HAP-1 (cell line): ENCODE measurements around the gene RARG.
"Not testable (repeated sequence)": the region's sequence is repeated elsewhere in the genome, so short reads cannot be mapped to it uniquely, and the experiment has no call there.

ENCODE experiments used
- DNase-seq, 2 experiments: peaks; one replicate each; pipeline ENCODE4 v3.0.0-alpha.2; 2016 to 2020; ENCODE audit warnings: low spot score in 2 of 2
- H3K27me3 ChIP-seq: fragments of 250-450 bp; sonication (Bioruptor Pico); 2 replicates; pipeline ENCODE4 v1.5.1; 2020; ENCODE audit warnings: low read depth, mild to moderate bottlenecking, moderate library complexity
- H3K36me3 ChIP-seq: fragments of 250-450 bp; sonication (Bioruptor Pico); replicated peaks from 2 replicates; pipeline ENCODE4 v1.5.1; 2020; ENCODE audit warnings: mild to moderate bottlenecking
- H3K4me1 ChIP-seq: fragments of 250-450 bp; sonication (Bioruptor Pico); 2 replicates; pipeline ENCODE4 v1.5.1; 2020; ENCODE audit warnings: mild to moderate bottlenecking
- H3K4me3 ChIP-seq: fragments of 250-450 bp; sonication (Bioruptor Pico); 2 replicates; pipeline ENCODE4 v1.5.1; 2020; ENCODE audit warnings: mild to moderate bottlenecking, moderate library complexity
- H3K9me3 ChIP-seq: fragments of 250-450 bp; sonication (Bioruptor Pico); 2 replicates; pipeline ENCODE4 v1.5.1; 2020; ENCODE audit warnings: mild to moderate bottlenecking, moderate library complexity
- in situ Hi-C: fragments of 300-500 bp; cut with MboI; formaldehyde crosslinking; loops from 3 replicates; pipeline ENCODE4 v1.14.3; 2020; ENCODE audit warnings: low sequenced_read_pairs, inconsistent platforms, mixed read lengths

RARG gene

GRCh38 chr12:53214687-53215455, 17.1 kb downstream of the RARG start:
- in situ Hi-C loops = loop anchor here (5.0 kb wide), 1 partner anchor 72 kb away; no protein-coding TSS in a partner anchor
- peaks cover 33% of the 10 kb centered on the region for H3K36me3 ChIP-seq
- no peak overlapping the region for H3K4me3 ChIP-seq
- H3K9me3 ChIP-seq = no peaks in the 10 kb centered on the region; the same call in 1 of the 2 replicates
- H3K4me1 ChIP-seq = peaks cover 22% of the 10 kb centered on the region
- H3K27me3 ChIP-seq = no peaks in the 10 kb centered on the region
- no peak for DNase-seq

DNA sequence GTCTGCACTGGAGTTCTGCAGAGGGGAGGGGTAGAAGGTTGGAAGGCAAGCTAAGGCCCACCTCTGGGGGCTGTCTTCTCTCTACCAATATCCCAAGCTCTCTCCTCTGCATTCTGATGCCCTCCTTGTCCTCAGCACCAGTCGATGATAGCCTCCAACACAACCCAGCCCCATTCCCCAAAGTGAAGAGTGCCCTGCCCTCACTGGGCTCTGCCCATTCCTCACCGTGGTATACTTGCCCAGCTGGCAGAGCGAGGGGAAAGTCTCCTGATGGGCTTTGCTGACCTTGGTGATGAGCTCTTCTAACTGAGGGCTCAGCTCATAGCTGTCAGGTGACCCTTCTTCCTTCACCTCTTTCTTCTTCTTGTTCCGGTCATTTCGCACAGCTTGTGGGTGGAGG, 17.8 kb downstream of the RARG start:
- Histone ChIP-seq H3K27me3 (no peaks in the 10 kb centered on the region), H3K4me1 (peaks cover 22% of the 10 kb centered on the region), H3K4me3 (no peak overlapping the region), H3K9me3 (no peaks in the 10 kb centered on the region; the same call in 1 of the 2 replicates), H3K36me3 (peaks cover 33% of the 10 kb centered on the region)
- in situ Hi-C loops = loop anchor here (5.0 kb wide), 1 partner anchor 73 kb away; no protein-coding TSS in a partner anchor
- no peak for DNase-seq

- Histone ChIP-seq H3K4me3 (no peak overlapping the region), H3K27me3 (no peaks in the 10 kb centered on the region), H3K4me1 (peaks cover 18% of the 10 kb centered on the region), H3K36me3 (peaks cover 33% of the 10 kb centered on the region), H3K9me3 (no peaks in the 10 kb centered on the region; the same call in 1 of the 2 replicates)
- DNase-seq = peak; percentile 73 to 92
- in situ Hi-C loops = loop anchor here (5.0 kb wide), 1 partner anchor 74 kb away; no protein-coding TSS in a partner anchor
These were observed 18.7 kb downstream of the RARG start for GRCh38 chr12:53213348-53213747.

DNA sequence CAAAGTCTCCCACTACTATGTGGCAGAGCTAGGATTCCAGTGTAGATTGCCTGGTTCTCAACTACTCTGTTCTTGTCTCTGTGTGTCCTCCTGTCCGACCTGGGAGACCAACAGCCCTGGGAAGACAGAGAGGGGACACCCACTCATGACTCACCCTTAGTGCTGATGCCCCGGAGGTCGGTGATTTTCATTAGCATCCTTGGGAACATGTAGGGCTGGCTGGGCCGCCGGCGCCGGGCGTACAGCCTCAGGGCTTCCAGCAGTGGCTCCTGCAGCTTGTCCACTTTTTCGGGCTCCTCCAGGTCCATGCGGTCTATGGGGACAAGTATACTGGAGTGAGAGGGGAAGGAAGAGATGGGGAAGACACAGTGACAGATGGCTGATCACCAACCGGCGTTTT, 19.1 kb downstream of the RARG start:
- H3K36me3 ChIP-seq = peaks cover 33% of the 10 kb centered on the region
- DNase-seq = no peak
- H3K9me3 ChIP-seq = no peaks in the 10 kb centered on the region; the same call in 1 of the 2 replicates
- no peaks in the 10 kb centered on the region for H3K27me3 ChIP-seq
- H3K4me1 ChIP-seq = peaks cover 14% of the 10 kb centered on the region
- no peak overlapping the region for H3K4me3 ChIP-seq
- in situ Hi-C loops = loop anchor here (5.0 kb wide), 1 partner anchor 74 kb away; no protein-coding TSS in a partner anchor

DNA sequence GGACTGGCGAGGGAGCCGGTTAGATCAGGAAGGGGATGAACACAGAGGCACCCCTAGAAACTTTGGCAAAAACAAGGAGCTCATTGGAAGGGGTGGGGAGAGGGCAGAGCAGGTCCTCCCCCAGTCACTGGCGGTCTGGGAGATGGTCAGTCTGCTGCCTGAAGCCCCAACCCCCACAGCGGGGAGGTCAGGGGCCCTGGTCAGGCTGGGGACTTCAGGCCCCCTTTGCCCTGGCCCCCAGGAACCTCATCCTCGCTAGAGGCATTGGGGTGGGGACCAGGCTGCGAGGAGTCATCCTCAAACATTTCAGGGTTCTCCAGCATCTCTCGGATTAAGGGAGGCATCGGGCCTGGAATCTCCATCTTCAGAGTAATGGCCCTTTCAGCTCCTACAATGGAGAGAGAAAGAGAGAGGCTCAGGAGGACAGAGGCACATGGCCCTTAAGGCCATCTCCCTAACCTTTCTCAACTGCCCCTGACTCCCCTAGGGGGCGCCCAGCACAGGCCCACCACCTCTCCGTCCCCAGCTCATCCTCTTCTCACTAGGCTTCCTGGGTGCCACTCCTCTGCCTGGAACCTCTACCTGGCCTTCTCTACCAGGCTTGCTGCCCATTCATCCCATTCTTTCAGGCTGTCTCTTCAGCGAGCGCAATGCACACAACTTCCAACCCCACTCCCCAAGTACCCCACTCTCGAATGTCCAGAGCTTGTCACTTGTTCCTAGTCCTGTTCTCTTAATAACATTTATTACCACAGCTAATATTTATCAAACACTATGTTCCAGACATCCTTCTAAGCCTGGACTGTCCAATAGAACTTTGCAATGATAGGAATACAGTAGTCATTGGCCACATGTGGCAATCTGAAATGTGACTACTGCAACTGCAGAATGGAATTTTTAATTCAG, 20.3 kb downstream of the RARG start:
- Histone ChIP-seq H3K36me3 (peaks cover 33% of the 10 kb centered on the region), H3K9me3 (no peaks in the 10 kb centered on the region; the same call in 1 of the 2 replicates), H3K27me3 (no peaks in the 10 kb centered on the region), H3K4me1 (peaks cover 2% of the 10 kb centered on the region; the same call in 1 of the 2 replicates), H3K4me3 (no peak overlapping the region)
- in situ Hi-C loops = loop anchor here (5.0 kb wide), 1 partner anchor 76 kb away; no protein-coding TSS in a partner anchor
- DNase-seq = peak in 1 of 2 experiments; percentile 41

DNA sequence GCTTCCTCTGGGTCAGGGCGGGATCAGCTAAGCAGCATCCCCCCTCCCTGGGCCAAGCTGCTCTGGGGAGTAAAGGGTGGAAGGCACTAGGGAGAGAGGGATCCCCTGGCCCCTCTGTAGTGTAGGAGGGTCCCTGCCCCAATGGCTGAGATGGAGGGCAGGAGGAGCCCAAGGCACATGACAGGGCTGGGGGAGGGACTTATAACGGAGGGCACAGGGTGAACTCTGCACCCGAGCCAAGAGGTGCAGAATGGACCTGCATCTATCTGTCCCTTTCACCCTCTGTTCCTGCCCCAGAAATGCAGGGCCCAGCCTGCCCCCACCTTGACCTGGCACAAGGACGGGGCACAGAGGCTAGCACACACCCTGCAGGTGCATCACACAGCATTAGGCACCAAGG, 21.2 kb downstream of the RARG start:
- in situ Hi-C loops = loop anchor here (5.0 kb wide), 1 partner anchor 76 kb away; no protein-coding TSS in a partner anchor
- H3K4me3 ChIP-seq = no peak overlapping the region
- no peaks in the 10 kb centered on the region; the same call in 1 of the 2 replicates for H3K9me3 ChIP-seq
- no peak for DNase-seq
- H3K4me1 ChIP-seq = no peaks in the 10 kb centered on the region
- H3K36me3 ChIP-seq = peaks cover 33% of the 10 kb centered on the region
- H3K27me3 ChIP-seq = no peaks in the 10 kb centered on the region

DNA sequence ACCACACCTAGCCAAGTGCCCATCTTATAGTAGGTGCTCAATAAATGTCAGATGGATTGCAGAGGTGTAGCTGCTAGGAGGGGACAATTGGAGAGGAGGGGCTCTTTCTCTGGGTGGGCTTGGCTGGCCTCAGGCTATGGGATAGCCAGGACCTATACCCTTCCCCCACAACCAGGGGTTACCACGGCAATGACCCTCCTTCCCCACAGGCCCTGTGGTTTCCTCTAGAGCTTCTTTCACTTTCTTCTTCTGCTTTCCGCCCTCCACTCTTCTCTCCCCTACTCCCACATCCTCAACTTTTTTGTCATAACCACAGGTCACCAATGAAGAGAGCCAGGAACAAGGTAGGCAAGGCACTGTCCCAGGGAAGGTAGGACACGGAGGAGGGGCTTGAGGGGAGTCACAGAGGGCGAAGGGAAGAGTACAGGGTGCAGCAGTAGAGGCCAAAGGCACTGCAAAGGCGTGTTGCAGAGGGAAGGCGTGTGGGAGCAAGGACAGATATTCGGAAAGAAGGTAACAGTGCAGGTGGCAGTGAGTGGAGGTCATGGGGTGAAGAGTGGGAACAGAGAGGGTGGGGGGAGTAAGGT, 23.0 kb downstream of the RARG start:
- no peak for DNase-seq
- Histone ChIP-seq H3K4me1 (no peaks in the 10 kb centered on the region), H3K27me3 (no peaks in the 10 kb centered on the region), H3K4me3 (no peak overlapping the region), H3K36me3 (peaks cover 30% of the 10 kb centered on the region), H3K9me3 (no peaks in the 10 kb centered on the region; the same call in 1 of the 2 replicates)
- in situ Hi-C loops = loop anchor here (10.0 kb wide), 1 partner anchor 306 kb away; no protein-coding TSS in a partner anchor

DNA sequence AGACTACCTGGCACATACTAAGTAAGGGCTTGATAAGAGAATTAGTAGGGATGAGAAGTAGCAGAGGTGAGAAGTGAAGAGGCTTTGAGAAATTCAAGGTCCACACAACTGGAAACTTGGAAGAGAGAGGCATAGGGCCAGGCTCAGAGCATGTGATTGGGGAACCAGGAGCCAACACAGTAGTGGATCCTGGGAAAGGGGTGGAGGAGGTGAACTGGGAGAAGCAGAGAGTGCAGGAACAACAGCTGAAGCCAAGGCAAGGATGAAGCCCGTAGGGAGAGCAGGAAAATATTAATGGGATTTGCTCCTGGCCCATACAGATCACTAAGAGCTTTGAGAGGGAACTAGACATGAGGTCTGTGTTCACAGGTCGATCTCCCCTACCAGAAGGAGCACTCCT, 23.6 kb downstream of the RARG start:
- no peaks in the 10 kb centered on the region for H3K4me1 ChIP-seq

DNA sequence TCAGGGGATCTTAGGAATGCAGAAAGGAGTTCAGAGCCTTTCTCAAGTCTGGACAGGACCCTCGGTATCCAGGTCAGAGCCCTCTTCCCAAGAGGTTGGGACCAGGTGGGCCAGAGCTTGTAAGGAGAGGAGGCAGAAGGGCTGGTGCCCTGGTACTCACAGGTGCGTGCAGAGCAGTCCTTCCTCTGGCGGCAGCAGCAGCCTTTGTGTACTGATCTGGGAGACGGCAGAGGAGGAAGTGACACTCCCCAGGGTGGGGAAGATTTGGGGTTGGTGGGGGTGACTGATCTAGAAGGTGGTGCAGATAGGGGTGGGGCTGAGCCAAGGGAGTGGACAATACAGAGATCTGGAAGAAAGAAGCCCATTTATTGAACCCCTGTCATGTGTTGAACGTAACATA, 25.0 kb downstream of the RARG start, which contains the start of gene ITGB7:
Gene ITGB7 (minus strand): TSS at position 210 of the 400 bp plus-strand sequence. CDS start 6,808 bp downstream, outside the sequence.
- H3K4me1 ChIP-seq = no peaks in the 10 kb centered on the region
- H3K4me3 ChIP-seq = no peak within 1 kb of the TSS
- no peaks in the 10 kb centered on the region for H3K27me3 ChIP-seq
- DNase-seq = no peak
- H3K36me3 ChIP-seq = peaks cover 11% of the 10 kb centered on the region
- in situ Hi-C loops = loop anchor here (10.0 kb wide), 1 partner anchor 308 kb away; no protein-coding TSS in a partner anchor
- no peaks in the 10 kb centered on the region; the same call in 1 of the 2 replicates for H3K9me3 ChIP-seq

More for the DNA sequence above, 23.6 kb downstream of the RARG start:
- Histone ChIP-seq H3K9me3 (no peaks in the 10 kb centered on the region; the same call in 1 of the 2 replicates), H3K4me3 (no peak overlapping the region), H3K36me3 (peaks cover 25% of the 10 kb centered on the region), H3K27me3 (no peaks in the 10 kb centered on the region)
- no peak for DNase-seq
- in situ Hi-C loops = loop anchor here (10.0 kb wide), 1 partner anchor 306 kb away; no protein-coding TSS in a partner anchor

DNA sequence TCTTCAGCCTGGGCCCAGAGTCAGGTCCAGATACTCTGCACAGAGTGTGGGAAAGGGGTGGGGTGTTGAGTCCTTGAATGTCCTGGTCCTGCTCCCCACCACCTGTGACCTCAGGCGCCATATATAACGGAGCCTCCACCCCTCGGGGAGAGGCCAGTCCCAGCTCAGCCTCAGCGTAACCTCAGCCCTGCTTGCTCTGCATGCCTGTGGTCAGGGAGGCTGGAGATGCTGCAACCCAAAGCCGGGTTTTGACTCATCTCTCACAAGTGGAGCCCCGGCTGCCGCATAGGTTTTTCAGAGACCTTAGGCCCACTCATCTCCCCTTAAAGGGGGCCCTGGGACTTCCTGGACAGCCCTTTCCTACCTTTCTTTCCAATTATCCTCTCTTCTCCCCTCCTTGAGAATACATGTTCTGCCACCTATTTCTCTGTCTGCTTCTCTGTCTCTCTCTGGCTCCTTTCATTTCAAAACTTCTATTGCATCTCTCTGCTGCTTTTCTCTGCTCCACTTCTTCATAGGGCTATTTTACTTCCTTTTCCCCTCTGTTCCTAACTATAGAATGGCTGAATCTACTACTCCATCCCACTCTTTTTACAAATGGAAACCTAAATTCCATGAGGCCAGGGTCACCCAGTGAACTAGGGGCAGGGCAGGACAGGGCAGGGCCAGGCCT, 26.1 kb downstream of the RARG start:
- Histone ChIP-seq H3K27me3 (no peaks in the 10 kb centered on the region), H3K4me3 (no peak overlapping the region), H3K9me3 (no peaks in the 10 kb centered on the region; the same call in 1 of the 2 replicates), H3K4me1 (no peaks in the 10 kb centered on the region), H3K36me3 (no peaks in the 10 kb centered on the region)
- no peak for DNase-seq
- in situ Hi-C loops = loop anchor here (10.0 kb wide), 1 partner anchor 309 kb away; no protein-coding TSS in a partner anchor

DNA sequence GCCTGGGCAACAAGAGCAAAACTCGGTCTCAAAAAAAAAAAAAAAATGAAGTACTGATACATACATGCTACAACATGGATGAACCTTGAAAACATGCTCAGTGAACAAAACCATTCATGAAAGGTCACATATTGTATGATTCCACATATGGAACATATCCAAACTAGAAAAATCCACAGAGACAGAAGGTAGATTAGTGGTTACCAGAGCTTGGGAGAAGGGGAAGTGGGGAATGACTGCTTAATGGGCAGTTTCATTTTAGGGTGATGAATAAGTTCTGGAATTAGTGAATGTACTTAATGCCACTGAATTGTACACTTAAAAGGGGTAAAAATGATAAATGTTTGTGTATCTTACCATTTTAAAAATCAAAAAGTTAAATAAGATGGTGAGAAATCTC, 27.7 kb downstream of the RARG start:
- in situ Hi-C loops = loop anchor here (10.0 kb wide), 1 partner anchor 310 kb away; no protein-coding TSS in a partner anchor

DNA sequence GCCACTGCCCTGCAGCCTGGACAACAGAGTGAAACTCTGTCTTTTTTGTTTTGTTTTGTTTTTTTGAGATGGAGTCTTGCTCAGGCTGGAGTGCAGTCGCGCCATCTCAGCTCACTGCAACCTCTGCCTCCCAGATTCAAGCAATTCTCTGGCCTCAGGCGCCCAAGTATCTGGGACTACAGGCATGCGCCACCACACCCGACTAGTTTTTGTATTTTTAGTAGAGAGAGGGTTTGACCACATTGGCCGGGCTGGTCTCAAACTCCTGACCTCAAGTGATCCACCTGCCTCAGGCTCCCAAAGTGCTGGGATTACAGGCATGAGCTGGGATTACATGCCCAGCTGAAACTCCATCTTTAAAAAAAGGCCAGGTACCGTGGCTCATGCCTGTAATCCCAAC, 29.7 kb downstream of the RARG start:
- DNase-seq, H3K4me3 ChIP-seq, H3K9me3 ChIP-seq, H3K36me3 ChIP-seq, H3K27me3 ChIP-seq, H3K4me1 ChIP-seq: not testable (repeated sequence)
- in situ Hi-C loops = loop anchor here (10.0 kb wide), 1 partner anchor 312 kb away; no protein-coding TSS in a partner anchor

More for the DNA sequence above, 27.7 kb downstream of the RARG start:
- Histone ChIP-seq H3K9me3 (no peaks in the 10 kb centered on the region), H3K4me3 (no peak overlapping the region), H3K36me3 (no peaks in the 10 kb centered on the region), H3K4me1 (no peaks in the 10 kb centered on the region), H3K27me3 (no peaks in the 10 kb centered on the region)
- DNase-seq = no peak
